Measurements from ENCODE around the gene GINM1.

The GINM1 gene

GRCh38 chr6:149628875-149629510 lies 62.8 kb downstream of the GINM1 start:
- no peak for TF ChIP-seq CTCF (IDR thresholded peaks at IDR 0.05; ENCODE audit: borderline replicate concordance, insufficient read depth, low read depth, low read length)
- H3K4me3 ChIP-seq (ENCODE audit: low read depth, low read length) = no peak overlapping the region

- H3K4me3 ChIP-seq (ENCODE audit: low read depth, low read length) = no peak overlapping the region
- no peak for TF ChIP-seq CTCF (IDR thresholded peaks at IDR 0.05; ENCODE audit: borderline replicate concordance, insufficient read depth, low read depth, low read length)
These were observed 68.1 kb downstream of the GINM1 start for GRCh38 chr6:149634315-149634714.

GRCh38 chr6:149636124-149636523 lies 69.9 kb downstream of the GINM1 start:
- no peak overlapping the region for H3K4me3 ChIP-seq (ENCODE audit: low read depth, low read length)
- TF ChIP-seq CTCF (IDR thresholded peaks at IDR 0.05; ENCODE audit: borderline replicate concordance, insufficient read depth, low read depth, low read length) = no peak

All from GM12875 (cell line).